K562 (cell line): ENCODE measurements around the gene OSBPL7. TPM values are rescaled to one million over a fixed set of nuclear protein-coding genes. Genes with fewer than 3 reads are reported as not detected.

Experiments used
- ATAC-seq: fragments of 200-7000 bp; cut with Tn5 transposase; 3 replicates; pipeline ENCODE4 v1.9.1; 2020; ENCODE audit warnings: moderate library complexity
- BruUV-seq: library from RNA; stranded (reverse); fragments of 400-500 nt; replicated peaks from 2 replicates; lab custom pipeline; 2021; lab: Mats Ljungman, UMichigan
- CTCF ChIA-PET: fragments of 300-600 bp; formaldehyde crosslinking; extraction: SDS; loops from one replicate; lab custom pipeline; 2021; ENCODE audit warnings: low intra/inter-chr PET ratio; lab: Yijun Ruan, JAX
- POLR2A ChIA-PET: fragments of 300-600, 350-650 bp; sonication (Branson Sonifier 250); formaldehyde crosslinking; extraction: SDS; loops from one replicate; lab custom pipeline; 2021; ENCODE audit warnings: antibody characterized with exemption, inconsistent platforms; lab: Yijun Ruan, JAX
- DNase-seq, 4 experiments: peaks; one replicate each; pipeline versions ENCODE4 v3.0.0 to v3.0.0-alpha.2; 2011 to 2018; ENCODE audit warnings: low spot score in 3 of 4, mixed read lengths in 3 of 4; ENCODE audit errors: extremely low read depth in 1 of 4
- FAIRE-seq: peaks from 2 replicates; lab custom pipeline; 2011; peaks lifted over from hg19 to GRCh38; lab: Jason Lieb, UNC
- H2AFZ ChIP-seq: 2 replicates; pipeline ENCODE4 v1.6.0; 2011; ENCODE audit warnings: low read depth, low read length, control low read depth, inconsistent platforms
- H3K27ac ChIP-seq: fragments of 200-600 bp; 3 replicates; pipeline ENCODE4 v1.8.0; 2011; ENCODE audit warnings: low read depth, mild to moderate bottlenecking, control low read depth, inconsistent platforms, low read length, moderate library complexity, mixed read lengths; ENCODE audit errors: extremely low read depth
- H3K27me3 ChIP-seq, 2 experiments: fragments of 300-600 bp in 1 of 2; 2 replicates in 1 of 2; 3 replicates in 1 of 2; pipeline versions ENCODE4 v1.6.0 to v1.8.0; 2011; ENCODE audit warnings: inconsistent platforms in 2 of 2, low read length in 2 of 2, mild to moderate bottlenecking in 1 of 2, mixed read lengths in 1 of 2, moderate library complexity in 1 of 2; ENCODE audit not compliant: control insufficient read depth in 2 of 2, insufficient read depth in 2 of 2
- H3K36me3 ChIP-seq: fragments of 300-600 bp; 3 replicates; pipeline ENCODE4 v1.8.0; 2011; ENCODE audit warnings: mild to moderate bottlenecking, low read length, inconsistent platforms; ENCODE audit not compliant: control insufficient read depth, insufficient read depth
- H3K4me1 ChIP-seq, 2 experiments: fragments of 200-600 bp in 1 of 2; replicated peaks in 1 of 2; 2 replicates in 1 of 2; 3 replicates in 1 of 2; pipeline versions ENCODE4 v1.5.1 to v1.8.0; 2011; ENCODE audit warnings: inconsistent platforms in 2 of 2, low read length in 2 of 2, mild to moderate bottlenecking in 1 of 2, mixed read lengths in 1 of 2, moderate library complexity in 1 of 2; ENCODE audit not compliant: control insufficient read depth in 2 of 2, insufficient read depth in 2 of 2
- H3K4me2 ChIP-seq: 2 replicates; pipeline ENCODE4 v1.6.1; 2011; ENCODE audit warnings: low read length, control low read depth, inconsistent platforms, mixed read lengths; ENCODE audit not compliant: insufficient read depth
- H3K4me3 ChIP-seq: fragments of 200-600 bp; sonication (generic), shearing (Covaris generic); 2 replicates; pipeline ENCODE4 v1.5.1; 2016; ENCODE audit warnings: control low read depth, inconsistent platforms
- H3K79me2 ChIP-seq: fragments of 200-600 bp; 3 replicates; pipeline ENCODE4 v1.8.0; 2011; ENCODE audit warnings: low read length, inconsistent platforms; ENCODE audit not compliant: control insufficient read depth, insufficient read depth
- H3K9ac ChIP-seq, 2 experiments: 2 replicates each; pipeline versions ENCODE4 v1.6.0 to v1.6.1; 2011; ENCODE audit warnings: low read depth in 2 of 2, low read length in 2 of 2, control low read depth in 1 of 2, inconsistent platforms in 1 of 2, mild to moderate bottlenecking in 1 of 2, mixed read lengths in 1 of 2; ENCODE audit not compliant: insufficient read depth in 1 of 2
- H3K9me1 ChIP-seq: one replicate; pipeline ENCODE4 v1.6.0; 2011; ENCODE audit warnings: inconsistent platforms, mild to moderate bottlenecking, low read length, moderate library complexity; ENCODE audit not compliant: control insufficient read depth, insufficient read depth
- H3K9me3 ChIP-seq: replicated peaks from 2 replicates; pipeline ENCODE4 v1.5.1; 2011; ENCODE audit warnings: low read depth, low read length, inconsistent platforms; ENCODE audit not compliant: control insufficient read depth, insufficient read depth
- H4K20me1 ChIP-seq: replicated peaks from 2 replicates; pipeline ENCODE4 v1.6.1; 2011; ENCODE audit warnings: low read length, inconsistent platforms, mixed read lengths; ENCODE audit not compliant: control insufficient read depth, insufficient read depth
- BACH1 ChIP-seq: fragments of 200-800 bp; sonication (Bioruptor generic); IDR thresholded peaks from 2 replicates; pipeline ENCODE4 v1.6.1; 2016; ENCODE audit warnings: missing genetic modification characterization, missing compliant biosample characterization
- BDP1 ChIP-seq: IDR thresholded peaks from 3 replicates; pipeline ENCODE4 v1.6.1; 2011; ENCODE audit not compliant: insufficient read length, insufficient read depth
- DEAF1 ChIP-seq: fragments of 450-650 bp; formaldehyde crosslinking; IDR thresholded peaks from 2 replicates; pipeline ENCODE4 v1.4.0; 2020; ENCODE audit warnings: mild to moderate bottlenecking, moderate library complexity
- ELF4 ChIP-seq: fragments of 450-650 bp; formaldehyde crosslinking; IDR thresholded peaks from 2 replicates; pipeline ENCODE4 v1.4.0; 2022; ENCODE audit warnings: missing genetic modification characterization
- ETS2 ChIP-seq: IDR thresholded peaks from 2 replicates; pipeline ENCODE4 v1.6.1; 2016; ENCODE audit warnings: borderline replicate concordance, missing genetic modification characterization, mild to moderate bottlenecking, moderate library complexity, missing compliant biosample characterization; ENCODE audit not compliant: poor library complexity, severe bottlenecking
- HNRNPLL ChIP-seq: fragments of 200-400 bp; formaldehyde crosslinking; IDR thresholded peaks from 2 replicates; pipeline ENCODE4 v1.6.1; 2017; ENCODE audit warnings: low read length, low read depth, mild to moderate bottlenecking; ENCODE audit not compliant: poor library complexity, severe bottlenecking
- KHSRP ChIP-seq: fragments of 450-650 bp; IDR thresholded peaks from 2 replicates; pipeline ENCODE4 v1.6.1; 2017
- MBD2 ChIP-seq: sonication (generic); IDR thresholded peaks from 2 replicates; pipeline ENCODE4 v1.6.1; 2016; ENCODE audit warnings: low read depth, borderline replicate concordance
- MTA2 ChIP-seq: fragments of 450-650 bp; IDR thresholded peaks from 2 replicates; pipeline ENCODE4 v1.6.1; 2016; ENCODE audit warnings: low read depth
- NCOA1 ChIP-seq: fragments of 450-650 bp; IDR thresholded peaks from 2 replicates; pipeline ENCODE4 v1.6.1; 2016; ENCODE audit warnings: low read depth
- NR0B1 ChIP-seq: fragments of 450-650 bp; IDR thresholded peaks from one replicate; pipeline ENCODE4 v1.6.1; 2018; ENCODE audit warnings: mild to moderate bottlenecking, moderate library complexity; ENCODE audit not compliant: partially characterized antibody
- OTX1 ChIP-seq: fragments of 450-650 bp; formaldehyde crosslinking; IDR thresholded peaks from 2 replicates; pipeline ENCODE4 v1.4.0; 2022; ENCODE audit warnings: mild to moderate bottlenecking
- POLR3G ChIP-seq: IDR thresholded peaks from 2 replicates; pipeline ENCODE4 v1.6.1; 2011; ENCODE audit not compliant: insufficient read length, insufficient replicate concordance; ENCODE audit errors: extremely low read depth
- PRMT5 ChIP-seq: sonication (generic); formaldehyde crosslinking; IDR thresholded peaks from 2 replicates; pipeline ENCODE4 v1.5.0; 2020; ENCODE audit warnings: missing genetic modification reagents
- RAD51 ChIP-seq: fragments of 450-650 bp; IDR thresholded peaks from 2 replicates; pipeline ENCODE4 v1.7.1; 2016; ENCODE audit warnings: low read depth, mild to moderate bottlenecking, borderline replicate concordance
- SNAPC5 ChIP-seq: fragments of 250-450 bp; sonication (Bioruptor Pico); IDR thresholded peaks from 2 replicates; pipeline ENCODE4 v1.8.0; 2021; ENCODE audit warnings: moderate library complexity, mild to moderate bottlenecking, inconsistent platforms
- XRCC5 ChIP-seq: fragments of 200-400 bp; formaldehyde crosslinking; IDR thresholded peaks from 2 replicates; pipeline ENCODE4 v1.6.1; 2017; ENCODE audit warnings: low read depth, mild to moderate bottlenecking, low read length
- ZNF174 ChIP-seq: fragments of 250-450 bp; sonication (Bioruptor Pico); IDR thresholded peaks from 2 replicates; pipeline ENCODE4 v1.4.0; 2020; ENCODE audit warnings: mild to moderate bottlenecking
- ZNF695 ChIP-seq: fragments of 450-650 bp; formaldehyde crosslinking; IDR thresholded peaks from 2 replicates; pipeline ENCODE4 v1.4.0; 2020; ENCODE audit warnings: mild to moderate bottlenecking, moderate library complexity
- ZSCAN32 ChIP-seq: fragments of 450-650 bp; formaldehyde crosslinking; IDR thresholded peaks from 2 replicates; pipeline ENCODE4 v1.4.0; 2020; ENCODE audit warnings: mild to moderate bottlenecking, moderate library complexity
- WGBS: fragments of 100-300 bp; shearing (Covaris generic); methylation state at CpG from one replicate; pipeline ENCODE4 v1.1.6; 2016; ENCODE audit warnings: low coverage, mixed read lengths; ENCODE audit not compliant: insufficient coverage; ENCODE audit errors: missing lambda C conversion rate; 5-methylcytosine and 5-hydroxymethylcytosine counted together
- in situ Hi-C: fragments of 300-500 bp; cut with MboI; formaldehyde crosslinking; loops from 4 replicates; pipeline ENCODE4 v1.15.0; 2018; ENCODE audit warnings: inconsistent platforms, mixed read lengths
- intact Hi-C: fragments of 100-400 bp; cut with micrococcal nuclease; formaldehyde crosslinking; loops from 2 replicates; pipeline ENCODE4 v1.14.2; 2022
- polyA plus RNA-seq, 8 experiments: library from polyadenylated mRNA; depleted of rRNA in 4 of 8; stranded (reverse) in 5 of 8; unstranded in 3 of 8; fragments of >200 nt; fragmentation: Nextera tagmentation in 2 of 8; fragmentation: Illumina TruSeq in 1 of 8; extraction: Ambion mirVana in 2 of 8; extraction: Trizol in 1 of 8; gene quantifications; 2 replicates each; pipeline versions ENCODE4 v1.2.1 to v1.2.3, GENCODE V29; 2011 to 2014; ENCODE audit warnings: inconsistent platforms in 1 of 8, missing spikeins in 1 of 8
- total RNA-seq, 7 experiments: library from RNA; depleted of rRNA in 6 of 7; stranded (reverse); fragments of >200 nt in 6 of 7; fragmentation: Illumina TruSeq in 2 of 7; extraction: Trizol in 2 of 7; gene quantifications; 2 replicates each; pipeline versions ENCODE4 v1.2.1 to v1.2.3, GENCODE V29; 2011 to 2021; ENCODE audit warnings: low replicate concordance in 1 of 7

The OSBPL7 gene
- total and polyA plus RNA-seq, 9 of the 15 experiments (the other 6 are each of a cell fraction or from before 2014, with no cell fraction given) = 0.32 to 11.9 (median 5.8) TPM

- intact Hi-C loops = no loop called here
- POLR2A ChIA-PET = interaction anchor here (0.6 kb wide), 2 partner anchors 168 to 1709 kb away, joined by 3 to 4 read pairs; no protein-coding TSS in a partner anchor
- no peak overlapping the region for H2AFZ ChIP-seq
- H3K27ac ChIP-seq = no peak overlapping the region
- H3K9me1 ChIP-seq = no peaks in the 10 kb centered on the region
- 0% methylated on average over 5 of the region's 5 CpGs for WGBS
- in situ Hi-C loops = no loop called here
- TF ChIP-seq POLR3G = no peak
- no peak for TF ChIP-seq ELF4 (CRISPR knock-in tag)
- no peak for TF ChIP-seq OTX1 (CRISPR knock-in tag)
- TF ChIP-seq PRMT5 (CRISPR knock-in tag) = no peak
- no peak for TF ChIP-seq RAD51
- TF ChIP-seq KHSRP = no peak
- TF ChIP-seq NR0B1 = no peak
- TF ChIP-seq BACH1 (tag) = no peak
- no peak for TF ChIP-seq XRCC5
- TF ChIP-seq BDP1 = no peak
- no peak for TF ChIP-seq ZNF695 (CRISPR knock-in tag)
- TF ChIP-seq SNAPC5 (CRISPR knock-in tag) = no peak
- no peak for TF ChIP-seq NCOA1
- no peak for TF ChIP-seq MBD2
- TF ChIP-seq DEAF1 (CRISPR knock-in tag) = no peak
- no peak for TF ChIP-seq MTA2
- no peak for TF ChIP-seq ZNF174
- no peak for TF ChIP-seq ZSCAN32 (CRISPR knock-in tag)
- TF ChIP-seq ETS2 = no peak
- TF ChIP-seq HNRNPLL = no peak
- H3K36me3 ChIP-seq = no peaks in the 10 kb centered on the region
- H3K9me3 ChIP-seq = no peaks in the 10 kb centered on the region
- H3K4me1 ChIP-seq = peaks cover 0 to 6% of the 10 kb centered on the region in 2 experiments; a peak in 2 of 5 replicates
- H3K4me2 ChIP-seq = no peak overlapping the region
- no peaks in the 10 kb centered on the region for H4K20me1 ChIP-seq
- no TSS peak for BruUV-seq
- no peak for FAIRE-seq
- CTCF ChIA-PET = no interaction called here
- no peak for ATAC-seq
- H3K4me3 ChIP-seq = no peak overlapping the region
- no peak for DNase-seq
- no peak overlapping the region for H3K9ac ChIP-seq
- H3K27me3 ChIP-seq = peaks cover 25 to 43% of the 10 kb centered on the region in 2 experiments
- H3K79me2 ChIP-seq = no peaks in the 10 kb centered on the region
Measured at GRCh38 chr17:47781397-47781796, 40.2 kb downstream of the OSBPL7 start.
